GM23248 (cell line): ENCODE data around the gene ADPRM. TPM values are rescaled to one million over a fixed set of nuclear protein-coding genes. Genes with fewer than 3 reads are reported as not detected.

Source experiments
- DNase-seq: peaks from one replicate; pipeline ENCODE4 v3.0.0-alpha.2; 2015
- H2AFZ ChIP-seq: fragments of 200-600 bp; sonication (generic); 2 replicates; pipeline ENCODE4 v1.6.1; 2016; ENCODE audit warnings: antibody characterized with exemption
- H3F3A ChIP-seq: fragments of 200-600 bp; sonication (generic); 2 replicates; pipeline ENCODE4 v1.6.1; 2016; ENCODE audit warnings: mild to moderate bottlenecking, antibody characterized with exemption, mixed run types; ENCODE audit not compliant: insufficient read depth
- H3K27ac ChIP-seq: fragments of 200-600 bp; sonication (generic); 2 replicates; pipeline ENCODE4 v1.5.1; 2016; ENCODE audit warnings: mild to moderate bottlenecking
- H3K27me3 ChIP-seq: fragments of 200-600 bp; sonication (generic); replicated peaks from 2 replicates; pipeline ENCODE4 v1.6.1; 2016; ENCODE audit warnings: mild to moderate bottlenecking; ENCODE audit not compliant: insufficient read depth
- H3K36me3 ChIP-seq: fragments of 200-600 bp; sonication (generic); 2 replicates; pipeline ENCODE4 v1.6.1; 2016; ENCODE audit warnings: low read depth, mild to moderate bottlenecking
- H3K4me1 ChIP-seq: fragments of 200-600 bp; sonication (generic); 2 replicates; pipeline ENCODE4 v1.6.1; 2016; ENCODE audit warnings: mild to moderate bottlenecking; ENCODE audit not compliant: insufficient read depth
- H3K4me2 ChIP-seq: fragments of 200-600 bp; sonication (generic); one replicate; pipeline ENCODE4 v1.6.1; 2016; ENCODE audit warnings: mild to moderate bottlenecking; ENCODE audit not compliant: unreplicated experiment
- H3K4me3 ChIP-seq: fragments of 200-600 bp; sonication (generic); 2 replicates; pipeline ENCODE4 v1.5.1; 2016; ENCODE audit warnings: mild to moderate bottlenecking
- H3K79me2 ChIP-seq: fragments of 200-600 bp; sonication (generic); 2 replicates; pipeline ENCODE4 v1.6.1; 2016; ENCODE audit warnings: mild to moderate bottlenecking; ENCODE audit not compliant: insufficient read depth
- H3K9ac ChIP-seq: fragments of 200-600 bp; sonication (generic); 2 replicates; pipeline ENCODE4 v1.6.1; 2016; ENCODE audit warnings: mild to moderate bottlenecking
- H3K9me2 ChIP-seq: fragments of 200-600 bp; sonication (generic); 2 replicates; pipeline ENCODE4 v1.6.1; 2016; ENCODE audit warnings: mixed run types, mild to moderate bottlenecking, moderate library complexity; ENCODE audit not compliant: insufficient read depth
- H3K9me3 ChIP-seq: fragments of 200-600 bp; sonication (generic); one replicate; pipeline ENCODE4 v1.6.1; 2017; ENCODE audit warnings: low read depth
- H4K20me1 ChIP-seq: fragments of 200-600 bp; sonication (generic); 2 replicates; pipeline ENCODE4 v1.6.0; 2016; ENCODE audit not compliant: insufficient read depth
- EZH2 ChIP-seq: fragments of 200-600 bp; sonication (generic); IDR thresholded peaks from 2 replicates; pipeline ENCODE4 v1.6.1; 2018; ENCODE audit warnings: antibody characterized with exemption, mild to moderate bottlenecking; ENCODE audit not compliant: insufficient read depth, poor library complexity, severe bottlenecking
- EZH2phosphoT487 ChIP-seq: fragments of 200-600 bp; sonication (generic); IDR thresholded peaks from 2 replicates; pipeline ENCODE4 v1.6.1; 2018; ENCODE audit warnings: antibody characterized with exemption, moderate library complexity, mild to moderate bottlenecking, low read depth; ENCODE audit not compliant: insufficient read depth
- WGBS, 2 experiments: methylation state at CpG; one replicate each; pipeline ENCODE4 v1.1.6; 2015 to 2017; ENCODE audit warnings: low lambda C conversion rate in 2 of 2, low coverage in 1 of 2; ENCODE audit errors: missing lambda C conversion rate in 2 of 2; 5-methylcytosine and 5-hydroxymethylcytosine counted together
- in situ Hi-C: fragments of 300-500 bp; cut with MboI; formaldehyde crosslinking; loops from 2 replicates; pipeline ENCODE4 v1.15.0; 2020
- polyA plus RNA-seq: library from polyadenylated mRNA; unstranded; fragments of >200 nt; fragmentation: Nextera tagmentation; extraction: Ambion mirVana; gene quantifications from 2 replicates; pipeline ENCODE4 v1.2.1, GENCODE V29; 2016
- total RNA-seq: library from RNA; depleted of rRNA; stranded (reverse); fragments of >200 nt; shearing (Covaris generic); gene quantifications from 2 replicates; pipeline ENCODE4 v1.2.3, GENCODE V29; 2014

ADPRM gene
- total and polyA plus RNA-seq, 2 experiments from 2014 or later = 15.4 to 16.1 TPM

DNA sequence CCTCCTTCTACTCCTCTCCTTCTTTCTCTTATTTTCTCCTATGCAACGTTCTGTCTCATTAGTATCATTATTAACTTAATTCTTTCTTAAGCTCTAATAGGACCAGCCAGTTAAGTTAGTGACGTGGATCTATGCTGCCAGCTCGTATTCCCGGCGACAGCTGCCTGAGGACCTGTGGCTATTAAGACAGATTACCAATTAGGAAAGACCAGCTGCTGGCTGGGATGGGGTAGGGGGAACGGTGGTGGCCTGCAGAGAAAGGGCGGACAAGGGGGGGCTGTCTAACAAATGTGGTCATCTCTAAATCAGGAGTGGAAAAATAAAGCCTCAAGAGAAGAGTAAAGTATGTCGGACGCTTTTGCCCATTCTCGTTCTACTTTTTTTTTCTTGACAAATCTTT, 39.5 kb upstream of the ADPRM start:
- no peaks in the 10 kb centered on the region for H3K27me3 ChIP-seq
- TF ChIP-seq EZH2 (no peak), EZH2phosphoT487 (no peak)
- DNase-seq = no peak
- 63% methylated on average over 10 of the region's 10 CpGs for WGBS, 2 experiments
- H3K9me2 ChIP-seq = no peaks in the 10 kb centered on the region
- H3K4me1 ChIP-seq = no peaks in the 10 kb centered on the region
- no peak overlapping the region for H3K4me2 ChIP-seq
- in situ Hi-C loops = no loop called here
- H3K27ac ChIP-seq = no peak overlapping the region
- H3F3A ChIP-seq = no peaks in the 10 kb centered on the region
- H3K79me2 ChIP-seq = no peaks in the 10 kb centered on the region
- no peaks in the 10 kb centered on the region for H3K9me3 ChIP-seq
- H2AFZ ChIP-seq = no peak overlapping the region
- no peaks in the 10 kb centered on the region for H4K20me1 ChIP-seq
- no peak overlapping the region for H3K4me3 ChIP-seq
- no peak overlapping the region for H3K9ac ChIP-seq
- H3K36me3 ChIP-seq = no peaks in the 10 kb centered on the region

DNA sequence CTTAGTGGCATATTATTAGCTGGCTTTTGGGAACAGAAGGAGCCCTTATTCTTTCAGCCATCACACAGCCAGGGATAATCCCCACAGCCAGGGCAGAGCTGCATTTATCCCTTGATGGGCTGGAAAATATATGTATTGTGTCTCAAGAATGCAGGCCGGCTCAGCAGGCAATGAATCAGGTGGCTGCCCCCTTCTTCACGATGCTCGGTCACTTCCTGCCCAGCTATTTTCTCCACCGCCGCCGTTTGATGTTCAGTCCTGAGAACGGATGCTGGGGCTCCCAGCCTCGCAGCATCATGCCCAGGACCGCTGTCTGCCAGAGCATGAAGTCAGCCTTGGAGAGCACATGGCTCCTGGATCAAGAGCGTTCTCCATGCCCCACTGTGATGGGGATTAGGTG, 36.0 kb upstream of the ADPRM start:
- no peak overlapping the region for H3K27ac ChIP-seq
- DNase-seq = no peak
- in situ Hi-C loops = no loop called here

DNA sequence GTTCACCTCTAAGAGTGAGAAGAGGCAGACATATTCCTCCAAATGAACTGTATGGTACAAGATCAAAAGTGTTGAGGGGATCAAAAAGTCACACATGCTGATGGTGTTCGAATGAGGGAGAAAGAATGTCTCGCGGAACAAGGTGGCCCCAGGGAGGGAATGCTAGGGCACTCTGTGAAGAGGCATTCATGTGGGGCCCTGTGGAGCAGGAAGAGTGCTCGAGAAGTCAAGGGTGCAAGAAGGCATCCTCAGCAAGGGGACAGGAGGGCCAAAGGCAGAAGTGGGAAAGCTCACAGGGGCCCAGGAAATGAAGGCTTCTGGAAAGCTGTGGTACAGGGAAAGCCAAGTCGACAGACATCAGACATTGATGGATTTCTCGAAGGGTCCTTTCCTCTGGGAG, 34.2 kb upstream of the ADPRM start:
- no peak overlapping the region for H3K4me2 ChIP-seq
- H3K79me2 ChIP-seq = no peaks in the 10 kb centered on the region
- H3K4me3 ChIP-seq = no peak overlapping the region
- no peak overlapping the region for H3K27ac ChIP-seq
- H3K36me3 ChIP-seq = no peaks in the 10 kb centered on the region
- H3F3A ChIP-seq = 0 out of 2 replicates have a peak, but pooled peaks cover under 1% of the 10 kb centered on the region
- H3K4me1 ChIP-seq = peaks cover 1% of the 10 kb centered on the region; the same call in 1 of the 2 replicates
- 87 to 94% methylated on average over 6 of the region's 6 CpGs for WGBS, 2 experiments
- H3K27me3 ChIP-seq = no peaks in the 10 kb centered on the region
- no peaks in the 10 kb centered on the region for H4K20me1 ChIP-seq
- H3K9me3 ChIP-seq = no peaks in the 10 kb centered on the region
- no peaks in the 10 kb centered on the region for H3K9me2 ChIP-seq
- TF ChIP-seq EZH2phosphoT487 (no peak), EZH2 (no peak)
- DNase-seq = no peak
- no peak overlapping the region for H3K9ac ChIP-seq
- no peak overlapping the region for H2AFZ ChIP-seq
- in situ Hi-C loops = no loop called here

More for the DNA sequence above, 36.0 kb upstream of the ADPRM start:
- H2AFZ ChIP-seq = no peak overlapping the region
- H3K4me3 ChIP-seq = no peak overlapping the region
- no peaks in the 10 kb centered on the region for H3K27me3 ChIP-seq
- TF ChIP-seq EZH2phosphoT487 (no peak), EZH2 (no peak)
- H3K79me2 ChIP-seq = no peaks in the 10 kb centered on the region
- H3K9me2 ChIP-seq = no peaks in the 10 kb centered on the region
- no peaks in the 10 kb centered on the region for H3F3A ChIP-seq
- no peaks in the 10 kb centered on the region for H3K9me3 ChIP-seq
- no peak overlapping the region for H3K9ac ChIP-seq
- H3K36me3 ChIP-seq = no peaks in the 10 kb centered on the region
- H3K4me2 ChIP-seq = no peak overlapping the region
- no peaks in the 10 kb centered on the region for H4K20me1 ChIP-seq
- H3K4me1 ChIP-seq = no peaks in the 10 kb centered on the region
- 85 to 88% methylated on average over 10 of the region's 10 CpGs for WGBS, 2 experiments

DNA sequence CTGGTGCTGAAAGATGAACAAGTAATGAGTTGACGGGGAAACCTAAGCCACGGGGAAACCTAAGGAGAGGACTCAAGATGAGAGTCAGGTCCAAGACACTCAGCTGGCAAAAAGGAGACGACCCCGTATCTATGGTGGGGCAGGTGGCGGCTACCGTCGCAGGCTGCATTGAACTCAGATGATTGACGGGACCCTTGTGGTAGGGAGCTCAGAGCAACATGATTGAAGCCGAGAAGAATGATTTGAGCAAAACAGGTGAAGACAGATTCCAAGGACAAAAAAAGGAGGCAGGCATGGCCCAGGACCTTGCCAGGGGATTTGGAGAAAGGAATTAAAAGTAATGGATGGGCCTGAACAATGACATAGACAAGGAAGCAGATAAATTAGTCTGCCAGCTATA, 32.8 kb upstream of the ADPRM start:
- Histone ChIP-seq H3K9ac (no peak overlapping the region), H3K36me3 (no peaks in the 10 kb centered on the region), H3K79me2 (no peaks in the 10 kb centered on the region), H3K4me2 (no peak overlapping the region), H3K9me2 (no peaks in the 10 kb centered on the region), H2AFZ (no peak overlapping the region), H4K20me1 (no peaks in the 10 kb centered on the region), H3K27me3 (no peaks in the 10 kb centered on the region), H3K4me1 (peaks cover 11% of the 10 kb centered on the region), H3K4me3 (no peak overlapping the region), H3K9me3 (no peaks in the 10 kb centered on the region), H3K27ac (no peak overlapping the region), H3F3A (peaks cover 10% of the 10 kb centered on the region; the same call in 1 of the 2 replicates)
- TF ChIP-seq EZH2phosphoT487 (no peak), EZH2 (no peak)
- 96 to 98% methylated on average over 9 of the region's 9 CpGs for WGBS, 2 experiments
- no peak for DNase-seq
- in situ Hi-C loops = no loop called here

DNA sequence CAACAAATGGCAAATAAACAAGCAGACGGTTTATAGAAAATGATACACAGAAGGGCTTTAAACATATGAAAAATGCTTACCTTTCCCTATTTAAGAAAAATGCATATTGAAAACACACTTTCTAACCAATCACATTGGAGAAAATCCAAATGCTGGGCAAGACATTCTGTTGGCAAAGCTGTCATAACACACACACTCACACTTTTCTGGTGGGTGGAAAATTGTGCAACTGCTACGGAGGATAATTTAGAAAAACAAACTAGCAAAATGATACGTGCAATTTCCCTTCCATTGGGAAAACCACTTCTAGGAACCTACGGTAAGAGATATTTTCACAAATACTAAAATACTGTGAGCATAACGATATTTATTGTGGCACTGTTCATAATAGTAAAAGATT, 30.5 kb upstream of the ADPRM start:
- Histone ChIP-seq H3K79me2 (no peaks in the 10 kb centered on the region), H3F3A (peaks cover 10% of the 10 kb centered on the region), H3K27ac (no peak overlapping the region), H3K9me3 (no peaks in the 10 kb centered on the region), H2AFZ (no peak overlapping the region), H3K4me3 (no peak overlapping the region), H3K9me2 (no peaks in the 10 kb centered on the region), H3K27me3 (no peaks in the 10 kb centered on the region), H3K4me2 (no peak overlapping the region), H3K4me1 (peaks cover 11% of the 10 kb centered on the region), H3K36me3 (no peaks in the 10 kb centered on the region), H3K9ac (no peak overlapping the region), H4K20me1 (no peaks in the 10 kb centered on the region)
- TF ChIP-seq EZH2 (no peak), EZH2phosphoT487 (no peak)
- DNase-seq = no peak
- in situ Hi-C loops = no loop called here
- 91 to 94% methylated on average over 5 of the region's 5 CpGs for WGBS, 2 experiments
